Subcutaneous adipose tissue (tissue), 4 donors: ENCODE data around the gene PTMS. TPM values are rescaled to one million over a fixed set of nuclear protein-coding genes. Genes with fewer than 3 reads are reported as not detected.

Experiments
- total RNA-seq, 4 donors: library from RNA; depleted of rRNA; stranded (reverse); fragments of >200 nt; gene quantifications; one replicate each; pipeline ENCODE4 v1.1.0, GENCODE V29; 2016
- TF ChIP-seq, protein P1 (sequence below): fragments of 450-650 bp; IDR thresholded peaks from one replicate; pipeline ENCODE4 v1.5.1; 2016; ENCODE audit warnings: low read depth, mild to moderate bottlenecking, control low read depth, antibody characterized with exemption, moderate library complexity

Gene PTMS
- total RNA-seq, 4 donors from 2014 or later: 60.3 to 118 (median 92.0) TPM

DNA sequence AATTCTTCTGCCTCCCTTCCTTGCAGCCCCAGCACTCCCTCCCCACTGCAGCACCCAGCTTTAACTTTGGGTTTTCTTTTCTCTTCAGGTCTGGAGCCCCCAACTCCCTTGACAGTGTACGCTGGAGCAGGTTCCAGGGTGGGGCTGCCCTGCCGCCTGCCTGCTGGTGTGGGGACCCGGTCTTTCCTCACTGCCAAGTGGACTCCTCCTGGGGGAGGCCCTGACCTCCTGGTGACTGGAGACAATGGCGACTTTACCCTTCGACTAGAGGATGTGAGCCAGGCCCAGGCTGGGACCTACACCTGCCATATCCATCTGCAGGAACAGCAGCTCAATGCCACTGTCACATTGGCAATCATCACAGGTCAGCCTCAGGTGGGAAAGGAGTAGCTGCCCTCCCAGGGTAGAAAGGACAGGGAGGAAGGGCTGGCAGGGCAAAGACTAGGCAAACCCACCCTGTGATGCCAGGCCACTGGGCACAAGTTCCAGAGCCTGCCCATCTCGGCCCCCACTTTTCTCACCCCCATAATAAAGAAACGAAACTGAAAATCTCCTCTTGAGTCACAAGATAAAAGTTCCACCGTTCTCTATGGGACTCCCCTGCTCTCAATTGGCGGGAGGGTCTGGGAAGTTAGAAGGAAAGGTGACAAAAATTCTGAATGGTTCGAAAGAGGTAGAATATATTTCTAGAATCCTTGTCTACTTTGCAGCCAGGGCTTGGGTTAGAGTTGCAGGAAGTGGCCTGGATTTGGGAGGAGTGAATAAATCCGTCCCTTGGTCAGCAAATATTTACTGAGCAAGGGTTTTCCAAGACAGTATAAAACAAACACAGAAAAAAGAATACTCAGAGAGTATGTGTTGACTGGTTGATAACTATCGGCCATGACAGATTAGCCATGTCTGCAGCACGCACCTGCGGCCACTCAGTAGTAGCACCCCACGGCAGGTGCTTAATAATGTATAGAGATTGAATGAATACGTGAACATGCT is 9.3 kb downstream of the PTMS start:
- TF ChIP-seq, protein P1, sequence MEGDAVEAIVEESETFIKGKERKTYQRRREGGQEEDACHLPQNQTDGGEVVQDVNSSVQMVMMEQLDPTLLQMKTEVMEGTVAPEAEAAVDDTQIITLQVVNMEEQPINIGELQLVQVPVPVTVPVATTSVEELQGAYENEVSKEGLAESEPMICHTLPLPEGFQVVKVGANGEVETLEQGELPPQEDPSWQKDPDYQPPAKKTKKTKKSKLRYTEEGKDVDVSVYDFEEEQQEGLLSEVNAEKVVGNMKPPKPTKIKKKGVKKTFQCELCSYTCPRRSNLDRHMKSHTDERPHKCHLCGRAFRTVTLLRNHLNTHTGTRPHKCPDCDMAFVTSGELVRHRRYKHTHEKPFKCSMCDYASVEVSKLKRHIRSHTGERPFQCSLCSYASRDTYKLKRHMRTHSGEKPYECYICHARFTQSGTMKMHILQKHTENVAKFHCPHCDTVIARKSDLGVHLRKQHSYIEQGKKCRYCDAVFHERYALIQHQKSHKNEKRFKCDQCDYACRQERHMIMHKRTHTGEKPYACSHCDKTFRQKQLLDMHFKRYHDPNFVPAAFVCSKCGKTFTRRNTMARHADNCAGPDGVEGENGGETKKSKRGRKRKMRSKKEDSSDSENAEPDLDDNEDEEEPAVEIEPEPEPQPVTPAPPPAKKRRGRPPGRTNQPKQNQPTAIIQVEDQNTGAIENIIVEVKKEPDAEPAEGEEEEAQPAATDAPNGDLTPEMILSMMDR: no peak

DNA sequence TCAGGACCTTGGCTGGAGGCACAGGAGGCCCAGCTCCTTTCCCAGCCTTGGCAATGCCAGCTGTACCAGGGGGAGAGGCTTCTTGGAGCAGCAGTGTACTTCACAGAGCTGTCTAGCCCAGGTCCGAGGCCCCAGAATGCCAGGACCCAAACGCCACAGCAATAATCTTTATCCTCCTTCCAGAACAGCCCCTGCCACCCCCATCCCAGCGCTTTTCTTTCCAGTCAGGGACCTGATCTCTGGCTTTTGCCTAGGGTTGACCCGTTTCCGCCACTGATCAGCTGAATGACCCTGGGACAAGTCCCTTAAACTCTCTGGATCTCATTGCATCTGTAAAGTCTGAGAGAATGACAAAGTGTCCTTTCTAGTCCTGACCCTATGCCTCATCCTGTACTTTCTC is 11.2 kb downstream of the PTMS start:
- TF ChIP-seq, protein P1: no peak

DNA sequence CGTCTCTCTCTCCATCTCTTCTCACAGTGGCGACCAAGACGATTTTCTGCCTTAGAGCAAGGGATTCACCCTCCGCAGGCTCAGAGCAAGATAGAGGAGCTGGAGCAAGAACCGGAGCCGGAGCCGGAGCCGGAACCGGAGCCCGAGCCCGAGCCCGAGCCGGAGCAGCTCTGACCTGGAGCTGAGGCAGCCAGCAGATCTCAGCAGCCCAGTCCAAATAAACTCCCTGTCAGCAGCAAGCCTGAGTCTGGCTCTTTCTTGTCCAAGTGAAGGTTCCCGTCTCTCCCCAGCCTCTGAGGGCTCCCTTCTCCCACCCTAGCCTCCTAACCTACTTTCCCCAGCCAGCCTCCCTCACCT is 12.0 kb downstream of the PTMS start:
- TF ChIP-seq, protein P1: no peak

DNA sequence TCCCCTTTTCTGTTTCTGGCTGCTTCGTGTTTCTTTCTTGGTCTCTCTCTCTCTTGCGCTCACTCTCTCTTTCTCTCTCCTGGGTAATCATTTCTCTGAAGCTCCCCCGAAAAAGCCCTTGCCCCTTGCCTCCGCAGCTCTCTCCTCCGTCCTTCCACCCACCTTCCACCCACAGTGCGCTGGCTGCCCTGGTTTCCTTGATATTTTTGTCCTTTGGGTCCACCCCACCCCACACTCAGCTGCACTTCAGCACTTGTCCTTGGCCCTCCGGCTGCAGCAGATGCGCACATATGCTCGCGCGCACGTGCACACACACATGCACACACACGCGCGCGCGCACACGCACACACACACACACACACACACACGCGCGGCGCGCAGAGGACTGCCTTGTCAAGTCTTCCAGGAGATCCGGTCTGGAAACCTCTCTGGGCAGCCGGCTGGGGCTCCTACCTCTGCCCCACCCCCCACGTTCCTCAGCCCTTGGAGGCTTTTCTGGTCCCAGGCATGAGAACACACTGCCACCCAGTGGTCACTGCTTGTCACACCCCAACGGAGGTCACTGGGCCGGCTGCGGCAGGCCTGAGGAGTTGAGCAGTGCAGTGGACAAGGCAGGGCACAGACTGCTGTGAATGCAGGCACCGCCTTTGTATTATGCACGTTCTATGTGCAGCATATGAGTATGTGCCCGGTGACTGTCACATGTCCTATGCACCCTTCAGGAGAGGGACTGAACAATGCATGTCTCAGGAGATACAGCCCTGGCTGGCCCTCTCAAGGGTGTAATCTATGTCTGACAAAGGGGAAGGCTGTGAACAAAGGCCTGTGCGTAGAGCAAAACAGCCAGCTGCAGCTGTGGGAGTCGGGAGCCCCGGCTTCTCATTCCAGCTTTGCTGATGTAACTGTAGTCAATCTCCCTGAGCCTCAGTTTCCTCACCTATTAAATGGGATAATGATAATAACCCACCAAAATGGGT is 12.7 kb downstream of the PTMS start:
- TF ChIP-seq, protein P1: no peak

DNA sequence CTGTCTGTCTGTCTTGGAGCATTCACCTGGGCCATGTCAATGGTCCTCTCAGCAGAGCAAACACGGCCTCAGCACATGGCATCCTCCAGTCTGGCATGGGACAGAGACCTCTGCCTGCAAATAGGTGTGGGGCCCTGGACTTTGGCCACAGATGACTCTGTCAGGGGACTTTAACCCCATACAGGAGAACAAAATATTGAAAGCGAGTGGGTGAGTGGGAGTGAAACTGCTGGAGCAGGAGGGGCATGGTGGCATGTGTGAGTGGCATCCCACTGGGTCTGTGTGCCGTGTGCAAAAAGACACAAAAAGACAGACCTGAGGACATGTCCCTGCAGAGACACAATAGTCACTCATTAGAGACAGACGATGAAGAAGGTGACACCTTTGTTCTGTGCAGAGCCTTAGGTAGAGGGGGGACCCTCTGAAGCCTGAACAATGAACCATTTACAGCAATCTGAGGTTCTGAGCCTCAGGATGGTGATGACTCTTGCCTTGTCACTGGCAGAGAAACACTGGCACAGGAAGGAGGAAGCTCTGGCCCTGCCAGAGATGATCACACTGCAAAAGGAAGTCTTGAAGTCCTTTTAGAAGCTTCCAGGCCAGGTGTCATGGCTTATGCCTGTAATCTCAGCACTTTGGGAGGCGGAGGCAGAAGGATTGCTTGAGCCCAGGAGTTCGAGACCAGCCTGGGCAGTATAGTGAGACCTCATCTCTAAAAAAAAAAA is 13.7 kb downstream of the PTMS start:
- TF ChIP-seq, protein P1: no peak

DNA sequence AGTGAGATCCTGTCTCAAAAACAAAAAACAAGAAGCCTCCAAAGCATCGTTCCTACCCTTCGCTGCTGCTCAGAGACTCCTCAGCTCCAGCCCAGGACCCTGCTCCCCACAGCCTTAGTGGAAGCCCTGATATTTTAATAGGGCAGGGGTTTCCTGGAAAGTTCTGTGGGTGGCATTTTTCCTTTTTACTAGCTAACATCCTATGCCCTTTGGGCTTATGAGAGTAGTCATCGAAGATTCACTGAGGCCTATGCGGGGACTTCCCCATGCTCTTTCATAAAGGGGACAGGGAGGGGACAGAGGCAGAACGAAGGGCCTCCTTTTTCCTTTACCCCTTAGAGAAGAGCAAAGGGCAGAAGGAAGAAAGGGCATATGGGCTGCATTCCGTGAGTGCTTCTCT is 14.4 kb downstream of the PTMS start:
- TF ChIP-seq, protein P1: no peak
